Measurements from ENCODE around the gene KRTAP1-1. TPM values are rescaled to one million over a fixed set of nuclear protein-coding genes. Genes with fewer than 3 reads are reported as not detected.

The KRTAP1-1 gene
- total RNA-seq, 1 experiment from 2014 or later = not detected

GRCh38 chr17:41065829-41066624 is 24.8 kb upstream of the KRTAP1-1 start, which contains the start of gene KRTAP2-4:
TSS of gene KRTAP2-4 (minus strand) at chr17:41065879. CDS start at chr17:41065845, 34 bp downstream.
- H3K27ac ChIP-seq (ENCODE audit: low read depth, low read length) = peak within 1 kb of the TSS; percentile 37
- H3K9ac ChIP-seq (ENCODE audit: low read length) = 0 out of 2 replicates have a peak within 1 kb of the TSS, but pooled peaks have one; percentile 2
- intact Hi-C loops (cut with micrococcal nuclease) = no loop called here
- no peak within 1 kb of the TSS for H3K4me3 ChIP-seq (replicated peaks in 1 of 2; ENCODE audit: low read depth in 1 of 2, low read length in 2 of 2)
- TF ChIP-seq ZNF274 (IDR thresholded peaks at IDR 0.05; ENCODE audit: low read depth, low read length) (no peak), EZH2 (IDR thresholded peaks at IDR 0.05) (no peak), SRF (IDR thresholded peaks at IDR 0.05; ENCODE audit: low read depth) (peak; percentile 48; the same call in 1 of the 2 replicates), ZBTB33 (IDR thresholded peaks at IDR 0.05; ENCODE audit: extremely low read depth, insufficient replicate concordance, low read length) (no peak), CEBPB (IDR thresholded peaks at IDR 0.05; ENCODE audit: low read depth) (peak; percentile 97), POLR2AphosphoS5 (IDR thresholded peaks at IDR 0.05; ENCODE audit: low read depth, low read length) (peak; percentile 40), TCF7L2 (IDR thresholded peaks at IDR 0.05; ENCODE audit: borderline replicate concordance, extremely low read depth, insufficient read depth, insufficient read length) (no peak), SIN3A (IDR thresholded peaks at IDR 0.05; ENCODE audit: low read depth) (peak; percentile 38; the same call in 1 of the 2 replicates), RAD21 (IDR thresholded peaks at IDR 0.05; ENCODE audit: low read depth) (peak; percentile 28; the same call in 1 of the 2 replicates), ELF1 (IDR thresholded peaks at IDR 0.05; ENCODE audit: borderline replicate concordance, low read depth) (no peak), JUND (IDR thresholded peaks at IDR 0.05) (peak; percentile 87), EGR1 (IDR thresholded peaks at IDR 0.05; ENCODE audit: low read depth) (no peak), POLR2A (IDR thresholded peaks at IDR 0.05; ENCODE audit: borderline replicate concordance, extremely low read depth, insufficient read depth, insufficient read length) (no peak), CTCF (IDR thresholded peaks at IDR 0.05 in 2 of 3, conservative IDR thresholded peaks at IDR 0.05 in 1 of 3; ENCODE audit: borderline replicate concordance in 1 of 3, insufficient read depth in 1 of 3, low read depth in 2 of 3, low read length in 2 of 3) (no peak), SP1 (IDR thresholded peaks at IDR 0.05; ENCODE audit: low read depth) (peak; percentile 93), FOSL1 (IDR thresholded peaks at IDR 0.05; ENCODE audit: low read depth) (peak; percentile 87), CBX3 (IDR thresholded peaks at IDR 0.05; ENCODE audit: low read depth) (peak; percentile 98)
- TF ChIP-seq, protein P1, sequence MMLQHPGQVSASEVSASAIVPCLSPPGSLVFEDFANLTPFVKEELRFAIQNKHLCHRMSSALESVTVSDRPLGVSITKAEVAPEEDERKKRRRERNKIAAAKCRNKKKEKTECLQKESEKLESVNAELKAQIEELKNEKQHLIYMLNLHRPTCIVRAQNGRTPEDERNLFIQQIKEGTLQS (IDR thresholded peaks at IDR 0.05) = peak; percentile 97
- TF ChIP-seq, protein P2, sequence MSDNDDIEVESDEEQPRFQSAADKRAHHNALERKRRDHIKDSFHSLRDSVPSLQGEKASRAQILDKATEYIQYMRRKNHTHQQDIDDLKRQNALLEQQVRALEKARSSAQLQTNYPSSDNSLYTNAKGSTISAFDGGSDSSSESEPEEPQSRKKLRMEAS (IDR thresholded peaks at IDR 0.05) = peak; percentile 98
- ChIA-PET POLR2A (no interaction called here), CTCF (no interaction called here), RAD21 (ENCODE audit: low non-redundant PET in 1 of 2, low total read pairs in 2 of 2, uncharacterized antibody in 2 of 2, unreplicated experiment in 2 of 2) (no interaction called here)
- no peaks in the 10 kb centered on the region for H4K20me1 ChIP-seq (ENCODE audit: insufficient read depth)
- H3K9me3 ChIP-seq (ENCODE audit: control insufficient read depth in 1 of 2, insufficient read depth in 1 of 2, low read depth in 1 of 2, low read length in 2 of 2) = no peaks in the 10 kb centered on the region; a peak in 1 of 4 replicates
- no peaks in the 10 kb centered on the region for H3K27me3 ChIP-seq (ENCODE audit: insufficient read depth, low read length)
- DNase-seq (ENCODE audit: low read depth, low spot score) (peak; percentile 78), ATAC-seq (peak; percentile 79)
- no peaks in the 10 kb centered on the region for H3K79me2 ChIP-seq (ENCODE audit: insufficient read depth, low read length)
- peaks cover 0 to 30% of the 10 kb centered on the region in 2 experiments; a peak in 2 of 4 replicates for H3K36me3 ChIP-seq (ENCODE audit: control insufficient read depth in 1 of 2, insufficient read depth in 2 of 2, low read length in 2 of 2)
- no TSS peak for BruUV-seq (replicated peaks)
- no peaks in the 10 kb centered on the region for H3K9me2 ChIP-seq (ENCODE audit: insufficient read depth)
- no peak within 1 kb of the TSS for H2AFZ ChIP-seq (ENCODE audit: low read depth, low read length, poor library complexity, severe bottlenecking)
- H3K4me2 ChIP-seq (ENCODE audit: low read length) = peak within 1 kb of the TSS; percentile 12; the same call in 1 of the 2 replicates
- peaks cover 25 to 72% of the 10 kb centered on the region in 2 experiments for H3K4me1 ChIP-seq (ENCODE audit: control insufficient read depth in 1 of 2, insufficient read depth in 2 of 2, low read length in 2 of 2)

All from HCT116 (cell line).